OCI-LY7 (cell line): ENCODE measurements around the gene NKX6-2.

Source experiments
- CTCF ChIP-seq: fragments of 200-600 bp; sonication (generic); conservative IDR thresholded peaks from 2 replicates; pipeline ENCODE4 v1.5.1; 2014; ENCODE audit warnings: mild to moderate bottlenecking, antibody characterized with exemption, low read length, moderate library complexity, mixed read lengths
- EZH2phosphoT487 ChIP-seq: fragments of 200-600 bp; sonication (generic); IDR thresholded peaks from 2 replicates; pipeline ENCODE4 v1.6.1; 2018; ENCODE audit warnings: low read depth, borderline replicate concordance, mild to moderate bottlenecking, mixed run types, antibody characterized with exemption, low read length, moderate library complexity, mixed read lengths

GRCh38 chr10:132733926-132734325 is 52.0 kb downstream of the NKX6-2 start:
- TF ChIP-seq CTCF, result no peak
- no peak for TF ChIP-seq EZH2phosphoT487
